GM20000 (cell line): ENCODE measurements around the gene TSSK2.

ENCODE experiments used
- DNase-seq: peaks from one replicate; pipeline ENCODE4 v3.0.0; 2012; ENCODE audit warnings: low spot score
- TF ChIP-seq, protein P1 (sequence below): IDR thresholded peaks from 2 replicates; pipeline ENCODE4 v1.5.1; 2012; ENCODE audit warnings: mild to moderate bottlenecking, control low read depth; ENCODE audit errors: extremely low read depth, missing control alignments

The TSSK2 gene

DNA sequence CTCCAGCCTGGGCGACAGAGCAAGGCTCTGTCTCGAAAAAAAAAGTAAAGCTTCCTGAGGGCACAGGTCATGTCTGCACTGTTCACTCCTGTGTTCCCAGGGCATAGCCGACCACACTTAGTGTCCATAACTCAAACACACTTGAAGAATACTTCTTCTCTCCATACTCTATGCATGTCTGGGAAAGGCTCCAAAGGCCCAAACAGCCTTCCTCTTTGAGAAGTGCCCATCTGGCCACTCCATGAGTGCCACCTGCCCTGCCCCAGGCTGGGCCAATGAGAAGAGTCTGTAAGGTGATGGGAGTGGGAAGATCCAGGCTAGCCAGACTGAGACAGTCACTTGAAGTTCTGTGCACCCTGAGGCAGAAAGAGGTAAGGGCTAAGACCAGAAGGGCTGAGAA lies 33.6 kb upstream of the TSSK2 start:
- no peak for DNase-seq
- TF ChIP-seq, protein P1, sequence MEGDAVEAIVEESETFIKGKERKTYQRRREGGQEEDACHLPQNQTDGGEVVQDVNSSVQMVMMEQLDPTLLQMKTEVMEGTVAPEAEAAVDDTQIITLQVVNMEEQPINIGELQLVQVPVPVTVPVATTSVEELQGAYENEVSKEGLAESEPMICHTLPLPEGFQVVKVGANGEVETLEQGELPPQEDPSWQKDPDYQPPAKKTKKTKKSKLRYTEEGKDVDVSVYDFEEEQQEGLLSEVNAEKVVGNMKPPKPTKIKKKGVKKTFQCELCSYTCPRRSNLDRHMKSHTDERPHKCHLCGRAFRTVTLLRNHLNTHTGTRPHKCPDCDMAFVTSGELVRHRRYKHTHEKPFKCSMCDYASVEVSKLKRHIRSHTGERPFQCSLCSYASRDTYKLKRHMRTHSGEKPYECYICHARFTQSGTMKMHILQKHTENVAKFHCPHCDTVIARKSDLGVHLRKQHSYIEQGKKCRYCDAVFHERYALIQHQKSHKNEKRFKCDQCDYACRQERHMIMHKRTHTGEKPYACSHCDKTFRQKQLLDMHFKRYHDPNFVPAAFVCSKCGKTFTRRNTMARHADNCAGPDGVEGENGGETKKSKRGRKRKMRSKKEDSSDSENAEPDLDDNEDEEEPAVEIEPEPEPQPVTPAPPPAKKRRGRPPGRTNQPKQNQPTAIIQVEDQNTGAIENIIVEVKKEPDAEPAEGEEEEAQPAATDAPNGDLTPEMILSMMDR = no peak

DNA sequence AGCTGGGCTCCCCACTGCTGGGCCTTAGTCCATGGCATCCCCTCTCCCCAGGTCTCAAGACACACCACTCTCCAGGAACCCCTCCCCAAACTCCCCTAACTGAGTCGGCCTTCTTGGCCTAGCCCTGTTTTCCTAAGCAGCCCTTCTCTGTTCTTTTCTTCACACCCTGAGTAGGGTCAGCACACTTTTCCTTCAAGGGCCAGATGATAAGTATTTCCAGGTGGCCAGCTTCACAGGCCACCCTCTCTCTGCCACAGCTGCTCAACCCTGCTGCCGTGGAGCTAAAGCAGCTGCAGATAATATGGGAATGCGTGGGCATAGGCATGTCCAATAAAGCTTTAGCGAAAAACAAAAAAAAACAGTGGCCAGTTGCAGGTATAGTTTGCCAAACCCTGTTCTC lies 33.0 kb upstream of the TSSK2 start:
- DNase-seq = no peak
- TF ChIP-seq, protein P1 = no peak

DNA sequence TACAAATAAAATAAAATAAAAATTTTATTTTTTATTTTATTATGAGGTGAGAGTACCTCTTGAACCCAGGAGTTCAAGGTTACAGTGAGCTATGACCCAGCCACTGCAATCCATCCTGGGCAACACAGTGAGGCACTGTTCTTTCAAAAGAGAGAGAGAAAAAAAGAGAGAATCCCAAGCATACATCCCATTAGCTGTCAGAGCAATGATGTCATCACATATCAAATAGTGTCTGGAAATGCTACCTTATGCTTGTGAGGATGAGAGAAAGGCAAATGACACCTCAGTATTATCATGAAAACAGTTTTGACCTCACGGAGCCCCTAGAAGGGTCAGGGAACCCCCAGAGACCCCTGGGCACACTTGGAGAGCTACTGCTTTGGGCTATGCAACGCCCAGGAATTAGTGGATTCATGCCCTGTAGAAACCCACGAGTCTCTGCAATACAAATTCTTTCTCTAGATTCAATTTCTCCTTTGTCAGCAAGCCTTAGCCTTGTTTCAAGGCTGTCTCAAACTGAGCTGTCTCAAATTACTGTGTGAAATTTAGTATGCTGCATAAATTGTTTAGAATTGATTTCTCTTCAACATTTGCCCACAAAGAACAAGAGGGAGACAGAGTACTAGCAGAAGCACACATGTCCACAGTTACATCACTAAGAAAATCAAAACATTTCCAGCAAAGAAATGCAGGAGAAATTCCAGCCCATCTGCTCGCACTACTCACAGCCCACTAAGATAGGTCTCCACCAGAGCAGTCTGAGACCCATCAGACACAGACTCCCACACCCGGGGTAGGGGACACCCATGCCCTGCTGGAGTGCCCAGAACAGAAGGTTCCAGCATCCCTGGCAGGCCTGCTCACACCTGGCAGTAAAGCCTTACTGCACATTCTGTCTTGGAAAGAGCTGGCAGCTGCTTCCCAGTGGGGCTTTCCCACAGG lies 27.0 kb upstream of the TSSK2 start:
- TF ChIP-seq, protein P1 = no peak
- DNase-seq = no peak

DNA sequence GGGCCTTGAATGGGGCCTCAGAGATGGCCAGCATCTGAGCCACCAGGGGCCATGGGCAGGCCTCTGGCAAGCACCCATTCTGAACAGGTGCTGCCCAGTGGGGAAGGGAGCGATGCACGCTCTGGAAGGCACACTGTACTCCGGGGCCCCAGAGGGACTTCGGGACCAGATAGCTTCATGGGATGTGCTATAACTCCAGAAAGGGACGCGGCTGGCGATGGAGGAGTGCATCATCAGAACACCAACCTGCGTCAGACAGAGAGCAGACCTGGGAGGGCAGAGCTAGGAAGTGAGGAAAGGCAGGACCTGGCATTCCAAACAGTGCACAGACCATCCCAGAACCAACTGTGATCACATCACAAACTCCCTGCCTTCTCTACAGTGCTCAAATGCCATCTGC lies 25.7 kb upstream of the TSSK2 start:
- TF ChIP-seq, protein P1 = no peak
- DNase-seq = no peak

DNA sequence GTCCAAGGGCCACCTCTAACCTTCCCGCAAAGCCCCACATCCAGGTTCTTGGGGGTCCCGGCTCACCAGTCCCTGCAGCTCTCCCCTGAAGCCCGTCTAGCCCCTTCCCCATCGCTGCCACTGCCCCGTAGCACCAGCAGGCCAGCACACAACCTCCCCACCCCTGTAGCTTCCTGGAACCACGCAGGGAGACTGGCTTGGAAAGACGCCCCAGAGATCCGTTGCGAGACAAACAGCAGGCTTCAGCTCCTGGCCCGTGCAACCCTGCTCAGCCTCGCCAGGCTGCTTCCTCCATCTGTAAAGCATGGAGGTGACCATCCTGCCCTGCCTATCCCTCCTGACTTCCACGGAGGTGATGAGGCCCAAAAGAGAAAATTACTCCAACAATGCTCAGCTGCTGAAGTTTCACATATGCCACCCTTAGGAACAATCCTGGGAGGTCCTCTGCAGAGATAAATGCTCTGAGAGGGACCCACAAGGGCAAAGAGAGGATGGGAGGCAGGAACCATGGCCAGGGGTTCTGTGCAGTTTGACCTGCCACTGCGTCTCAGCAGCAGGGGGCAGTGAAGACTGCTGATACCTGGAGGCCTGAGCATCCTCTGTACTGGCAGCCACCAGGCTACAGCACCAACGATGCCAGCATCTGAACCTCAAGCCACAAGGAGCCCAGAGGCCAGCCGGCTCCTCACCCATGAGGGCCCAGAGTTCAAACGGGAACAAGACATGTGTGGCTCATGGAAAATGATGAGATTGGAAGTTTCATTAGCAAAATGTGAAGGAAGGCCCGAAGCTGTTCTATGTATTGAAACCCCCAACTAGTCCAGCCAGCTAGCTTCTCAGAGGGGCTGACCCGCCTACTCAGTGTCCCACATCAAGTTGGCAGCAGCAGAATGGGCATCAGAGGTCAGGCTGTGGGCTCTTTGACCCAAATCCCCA lies 25.0 kb upstream of the TSSK2 start:
- TF ChIP-seq, protein P1 = no peak
- no peak for DNase-seq

DNA sequence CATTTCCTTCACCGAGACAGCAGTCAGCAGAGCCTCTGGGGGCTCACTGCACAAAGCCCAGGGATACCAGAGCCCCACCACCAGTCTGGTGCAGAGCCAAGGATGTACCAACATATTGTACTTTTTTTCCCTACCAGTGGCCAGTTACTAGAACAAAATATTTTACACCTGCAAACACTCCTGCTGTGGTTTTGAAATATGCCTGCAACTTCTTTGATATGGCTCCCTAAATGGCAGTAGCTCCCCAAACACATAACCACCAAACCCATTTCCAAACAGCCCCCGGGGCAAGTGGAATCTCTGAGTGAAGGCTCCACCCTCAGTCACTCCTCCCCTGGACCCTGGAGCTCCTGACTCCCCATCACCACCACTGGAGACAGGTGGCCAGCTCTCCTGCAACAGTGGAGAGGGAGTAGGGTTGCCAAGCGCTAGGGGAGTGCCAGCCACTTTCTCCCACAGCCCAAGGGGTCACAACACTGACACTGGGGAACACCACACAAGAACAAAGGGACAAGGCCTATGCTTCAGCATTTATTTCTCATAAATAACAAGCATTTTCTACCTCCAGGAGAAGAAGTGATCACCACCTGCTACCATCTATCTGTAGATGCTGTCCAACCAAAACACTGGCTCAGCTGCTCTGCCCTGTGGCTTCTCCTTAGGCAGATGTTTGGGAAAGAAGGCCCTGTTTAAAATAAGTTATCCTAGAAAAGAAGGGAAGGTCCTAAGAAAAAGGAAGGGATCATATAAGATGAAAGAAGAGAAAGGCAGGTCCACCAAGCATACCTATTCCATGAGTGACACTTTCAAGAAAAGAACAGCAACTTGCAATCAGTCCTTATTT lies 24.0 kb upstream of the TSSK2 start:
- TF ChIP-seq, protein P1 = no peak
- no peak for DNase-seq
